Epidermal melanocyte (primary cell): ENCODE data around the gene CMKLR1.

Experiments used
- DNase-seq: peaks from one replicate; pipeline ENCODE4 v3.0.0; 2011; ENCODE audit warnings: low spot score; ENCODE audit not compliant: insufficient read length

CMKLR1 gene

GRCh38 chr12:108337235-108338223, 1.6 kb downstream of the CMKLR1 start:
- no peak for DNase-seq

GRCh38 chr12:108335349-108336119, 3.6 kb downstream of the CMKLR1 start:
- DNase-seq, result no peak

- no peak for DNase-seq
Observed at GRCh38 chr12:108333898-108334699, 5.0 kb downstream of the CMKLR1 start.

DNA sequence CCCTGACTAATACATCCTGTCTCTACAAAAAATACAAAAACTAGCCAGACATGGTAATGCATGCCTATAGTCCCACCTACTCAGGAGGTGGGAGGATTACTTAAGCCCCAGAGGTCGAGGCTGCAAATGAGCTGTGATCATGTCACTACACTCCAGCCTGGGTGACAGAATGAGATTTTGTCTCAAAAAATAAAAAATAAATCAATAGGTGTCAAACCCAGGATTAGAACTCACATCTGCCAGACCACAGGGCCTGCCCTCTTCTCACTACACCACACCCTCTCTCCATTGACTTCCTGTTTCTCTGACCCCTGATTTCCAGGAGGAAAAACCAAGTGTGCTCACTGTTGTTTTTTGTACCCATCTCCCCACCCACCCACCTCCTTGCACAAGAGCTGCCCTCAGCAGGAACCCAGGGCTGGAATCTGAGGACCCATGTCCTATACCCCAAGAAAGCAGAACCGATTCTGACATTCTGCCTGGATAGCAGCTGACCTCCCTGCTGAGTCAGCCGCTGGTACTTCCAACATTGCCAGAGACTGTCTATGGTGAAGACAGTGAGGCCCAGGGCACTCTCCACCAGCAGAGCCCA, 6.2 kb downstream of the CMKLR1 start:
- no peak for DNase-seq

- no peak for DNase-seq
Observed at GRCh38 chr12:108328420-108328819, 10.7 kb downstream of the CMKLR1 start.

DNA sequence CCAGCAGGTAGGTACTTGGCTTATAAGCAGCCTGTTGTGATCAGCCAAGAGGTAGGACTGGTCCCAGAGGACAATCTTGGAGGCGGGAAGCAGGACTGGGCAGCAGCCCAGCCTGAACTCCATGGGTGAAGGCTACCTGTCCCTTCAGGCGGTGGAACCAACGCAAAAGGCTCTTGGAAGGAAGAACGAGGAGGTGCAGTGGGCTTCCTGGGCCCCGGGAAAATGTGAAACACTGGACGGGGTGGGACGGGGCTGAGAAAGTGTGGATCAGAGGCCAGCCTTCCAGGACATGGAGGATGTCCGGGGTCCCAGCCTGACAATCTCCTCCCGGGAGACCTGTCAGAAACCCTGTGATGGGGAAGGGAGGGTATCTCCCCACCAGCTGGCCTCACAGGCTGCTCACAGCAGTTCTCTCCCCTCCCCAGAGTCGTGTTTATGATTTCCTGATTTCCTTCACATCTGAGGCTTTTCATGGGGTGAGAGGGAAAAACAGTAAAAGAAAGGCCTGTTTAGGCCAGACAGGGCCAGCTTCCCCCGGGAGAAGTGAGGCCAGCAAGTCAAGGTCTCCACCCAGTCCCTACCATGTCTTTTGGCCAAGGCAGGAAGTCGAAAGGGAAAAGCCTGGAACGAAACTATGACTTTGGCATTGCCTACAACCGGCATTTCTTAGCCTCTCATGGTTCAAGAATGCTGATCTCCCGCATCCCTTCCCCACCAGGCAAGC, 11.3 kb downstream of the CMKLR1 start:
- DNase-seq, result no peak

GRCh38 chr12:108326254-108326750, 12.8 kb downstream of the CMKLR1 start:
- no peak for DNase-seq

DNA sequence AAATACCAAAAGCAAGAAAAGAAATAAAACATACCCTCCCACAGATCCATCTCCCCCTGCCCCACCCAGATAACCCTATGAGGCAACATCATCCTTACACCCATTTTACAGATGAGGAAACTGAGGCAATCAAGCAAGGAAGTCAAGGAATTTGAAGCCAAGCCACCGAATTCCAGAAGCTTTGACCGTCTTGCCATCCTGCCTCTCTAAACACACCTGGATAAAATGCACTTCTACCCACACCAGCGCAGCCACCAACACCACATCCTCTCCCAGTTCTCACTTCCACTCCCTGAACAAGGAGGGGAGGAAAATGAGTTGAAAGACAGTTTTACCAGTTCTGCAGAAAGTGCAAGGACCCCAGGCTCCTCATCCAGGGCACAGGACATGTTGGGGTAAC, 13.6 kb downstream of the CMKLR1 start:
- DNase-seq, result no peak

DNA sequence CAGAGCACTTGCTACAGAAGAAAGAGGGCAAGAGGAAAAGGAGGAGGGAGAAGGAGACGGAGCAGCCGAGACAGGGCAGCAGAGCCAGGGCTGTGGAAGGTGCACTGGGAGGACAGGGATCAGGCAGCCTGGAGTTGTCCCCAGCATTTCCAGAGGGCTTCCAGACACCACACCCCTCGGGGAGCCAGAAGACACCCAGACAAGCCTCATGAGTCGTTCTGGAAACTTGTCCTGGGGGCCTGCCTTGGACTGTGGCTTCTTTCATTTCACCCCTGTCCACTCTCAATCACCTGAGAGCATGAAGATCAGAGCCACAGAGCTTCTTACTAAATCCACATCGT, 14.1 kb downstream of the CMKLR1 start:
- no peak for DNase-seq

DNA sequence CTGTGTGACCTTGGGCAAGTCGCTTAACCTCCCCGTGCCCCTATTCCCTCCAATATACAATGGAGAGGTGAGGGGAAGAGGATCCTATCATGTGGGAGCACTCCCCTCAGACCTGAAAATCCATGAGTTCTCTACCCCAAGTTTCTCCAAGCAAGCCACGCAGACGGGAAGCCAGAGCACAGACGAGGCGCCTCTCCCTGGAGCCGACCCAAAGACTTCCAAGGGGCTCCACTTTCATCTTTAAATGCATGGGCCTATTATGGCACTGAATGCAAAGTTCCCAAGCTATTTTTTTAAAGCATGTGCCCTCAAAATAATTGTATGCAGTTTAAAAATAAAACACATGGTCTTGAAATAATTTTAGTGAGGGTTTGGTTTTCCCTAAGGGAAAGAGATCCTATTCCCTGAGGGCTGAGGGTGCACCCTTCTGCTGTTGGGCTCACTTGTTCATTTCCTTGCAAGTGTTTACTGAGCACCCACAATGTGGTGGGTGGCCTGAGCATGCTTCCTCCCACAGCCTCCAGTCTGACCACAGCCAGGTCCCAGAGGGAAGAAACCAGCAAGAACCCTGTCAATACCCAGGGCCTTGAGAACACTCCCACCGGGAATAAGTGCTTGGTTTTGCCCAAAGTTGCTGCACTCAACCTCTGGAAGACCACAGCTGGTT, 14.6 kb downstream of the CMKLR1 start:
- no peak for DNase-seq

GRCh38 chr12:108323581-108323980, 15.5 kb downstream of the CMKLR1 start:
- DNase-seq, result no peak

- DNase-seq, result no peak
Observed at GRCh38 chr12:108322998-108323397, 16.1 kb downstream of the CMKLR1 start.

GRCh38 chr12:108321688-108322087, 17.4 kb downstream of the CMKLR1 start:
- no peak for DNase-seq

DNA sequence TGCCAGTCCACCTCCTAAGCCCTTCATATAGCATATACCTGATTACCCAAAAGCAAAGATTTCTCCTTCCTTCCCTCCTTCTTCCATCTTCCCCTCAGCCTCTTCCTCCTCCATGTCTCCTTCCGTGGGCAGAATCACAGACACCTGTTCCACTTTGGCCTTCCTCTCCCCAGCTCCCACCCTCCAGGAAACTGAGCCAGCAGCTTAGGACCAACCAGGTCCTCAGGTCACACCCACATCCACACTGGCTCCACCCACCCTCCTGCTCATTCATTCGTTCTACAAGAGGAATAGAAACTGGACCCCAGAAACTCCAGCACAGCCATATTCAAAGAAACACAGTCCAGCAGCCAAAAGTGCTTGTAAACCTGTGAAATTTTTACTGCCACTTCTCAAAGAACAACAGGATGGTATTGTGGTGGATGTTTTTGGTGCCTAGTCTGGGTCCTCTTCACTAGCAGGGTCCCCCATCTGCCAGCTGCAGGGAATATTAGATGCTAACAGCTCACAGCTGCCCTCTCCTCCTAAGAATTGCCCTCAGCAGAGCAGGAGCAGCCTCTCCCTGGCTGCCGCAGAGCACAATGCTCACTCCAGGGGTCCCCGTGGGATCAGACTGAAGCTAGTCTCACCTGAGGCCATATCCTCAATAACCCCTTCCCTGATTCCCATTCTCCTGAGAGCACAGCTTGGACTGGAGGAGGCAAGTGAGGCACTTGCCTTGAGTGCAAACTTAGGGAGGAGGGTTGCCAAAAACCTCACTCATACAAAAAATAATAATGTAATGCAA, 18.4 kb downstream of the CMKLR1 start:
- no peak for DNase-seq

GRCh38 chr12:108319277-108320234, 19.6 kb downstream of the CMKLR1 start:
- DNase-seq, result no peak

DNA sequence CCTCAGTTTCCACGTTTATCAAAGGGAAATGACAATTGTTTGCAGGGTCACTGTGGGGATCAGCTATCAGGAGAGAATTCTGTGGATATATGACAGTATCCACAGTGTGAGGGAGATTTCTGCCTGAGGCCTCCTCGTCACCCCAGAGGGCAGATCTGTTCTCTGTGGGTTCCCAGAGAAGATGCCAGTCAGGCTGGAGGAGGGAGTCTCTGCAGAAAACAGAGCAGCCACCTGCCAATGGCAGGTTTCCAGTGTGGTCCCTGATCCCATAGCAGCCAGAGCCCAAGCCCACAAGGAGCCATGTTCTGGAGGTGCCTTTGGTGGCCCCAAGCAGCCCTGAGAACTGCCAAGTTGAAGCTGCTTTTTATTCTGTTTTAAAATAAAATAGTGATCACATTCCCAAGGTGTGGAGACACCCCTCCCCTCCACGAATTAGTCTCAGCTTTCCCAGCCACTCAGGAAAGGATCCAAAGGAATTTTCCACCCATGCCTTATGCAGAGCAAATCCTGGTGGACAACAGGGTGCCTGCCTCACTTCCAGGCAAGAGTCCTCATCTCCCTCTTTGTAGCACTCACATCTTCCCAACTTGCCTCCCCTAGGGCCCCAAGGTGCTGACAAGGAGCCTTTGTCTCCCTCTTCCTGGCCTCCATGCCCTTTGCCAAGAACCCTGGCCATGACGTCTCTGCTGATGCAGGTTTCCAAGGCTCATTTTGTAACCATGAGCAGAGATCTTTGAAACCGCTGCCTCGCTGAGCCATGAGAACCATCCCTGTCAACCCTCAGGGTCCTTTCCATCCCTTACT, 20.4 kb downstream of the CMKLR1 start:
- DNase-seq, result no peak
